ENCODE results near the gene GM2A.

The GM2A gene

GRCh38 chr5:151252762-151253604 lies at the start of gene GM2A:
TSS of gene GM2A (plus strand) at chr5:151253185. CDS start at chr5:151253217, 32 bp downstream.
- peak; percentile 99 for DNase-seq

- no peak for DNase-seq
Observed at GRCh38 chr5:151204051-151204450, 48.9 kb upstream of the GM2A start.

- no peak for DNase-seq
Observed at GRCh38 chr5:151205411-151205810, 47.6 kb upstream of the GM2A start.

- DNase-seq, result no peak
Observed at GRCh38 chr5:151208481-151208914, 44.5 kb upstream of the GM2A start.

GRCh38 chr5:151212406-151212798 lies 40.6 kb upstream of the GM2A start:
- no peak for DNase-seq

GRCh38 chr5:151213803-151214613 lies 39.0 kb upstream of the GM2A start:
- peak; percentile 91 for DNase-seq

- peak; percentile 58 for DNase-seq
Observed at GRCh38 chr5:151214614-151215545, 38.1 kb upstream of the GM2A start.

DNA sequence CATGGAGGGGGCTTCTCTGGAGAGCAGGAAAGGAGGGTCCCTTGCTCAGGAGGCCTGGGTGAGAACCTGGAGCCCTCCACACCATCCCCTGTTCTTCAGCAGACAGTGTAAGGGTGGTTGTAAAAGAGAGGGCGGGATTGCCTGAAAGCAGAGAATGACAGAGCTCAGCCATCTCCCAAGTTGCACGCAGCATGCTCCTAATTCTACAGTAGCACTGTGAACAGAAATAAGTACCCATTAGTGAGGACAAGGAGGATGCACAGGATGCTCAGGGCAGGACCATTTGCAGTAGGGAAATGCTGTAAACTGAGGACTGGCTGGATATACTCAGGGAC lies 37.5 kb upstream of the GM2A start:
- DNase-seq, result no peak

DNA sequence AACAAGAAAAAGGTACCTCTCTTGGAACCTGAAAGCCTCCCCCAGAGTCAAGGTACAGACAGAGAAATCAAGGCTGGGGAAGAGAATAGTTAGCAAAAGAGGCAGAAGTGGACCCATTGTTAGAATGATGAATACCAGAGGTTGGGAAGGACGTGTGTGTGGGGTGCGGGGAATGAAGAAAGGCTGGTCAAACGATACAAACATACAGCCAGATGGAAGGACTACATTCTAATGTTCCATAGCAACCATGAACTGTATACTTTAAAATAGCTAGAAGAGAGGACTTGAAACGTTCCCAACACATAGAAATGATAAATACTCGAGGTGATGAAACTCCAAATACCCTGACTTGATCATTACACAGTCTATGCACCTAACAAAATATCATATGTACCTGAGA lies 36.2 kb upstream of the GM2A start:
- DNase-seq, result no peak

GRCh38 chr5:151218177-151218576 lies 34.8 kb upstream of the GM2A start:
- no peak for DNase-seq

- DNase-seq, result no peak
Observed at GRCh38 chr5:151219138-151219537, 33.8 kb upstream of the GM2A start.

DNA sequence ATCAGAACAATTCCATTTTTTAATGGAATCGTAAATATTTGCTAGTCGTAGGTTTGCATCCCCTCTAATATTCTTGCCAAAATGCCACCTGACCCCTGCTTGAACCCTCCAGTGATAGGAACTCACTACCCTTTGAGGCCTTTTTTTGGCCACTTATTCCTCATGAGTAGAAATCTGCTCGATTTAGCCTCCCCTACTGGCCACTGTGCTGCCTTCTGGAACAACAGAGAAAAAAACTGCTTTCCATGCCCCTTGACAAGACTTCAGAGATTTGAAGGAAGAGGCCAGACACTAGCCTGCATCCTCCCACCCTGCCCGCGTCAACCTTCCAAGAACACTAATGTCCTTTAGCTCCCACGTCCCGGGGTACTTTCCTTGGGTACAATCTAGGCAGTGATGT lies 33.2 kb upstream of the GM2A start:
- DNase-seq, result no peak

GRCh38 chr5:151221574-151221973 lies 31.4 kb upstream of the GM2A start:
- no peak for DNase-seq

GRCh38 chr5:151222054-151222789 lies 30.8 kb upstream of the GM2A start:
- no peak for DNase-seq

DNA sequence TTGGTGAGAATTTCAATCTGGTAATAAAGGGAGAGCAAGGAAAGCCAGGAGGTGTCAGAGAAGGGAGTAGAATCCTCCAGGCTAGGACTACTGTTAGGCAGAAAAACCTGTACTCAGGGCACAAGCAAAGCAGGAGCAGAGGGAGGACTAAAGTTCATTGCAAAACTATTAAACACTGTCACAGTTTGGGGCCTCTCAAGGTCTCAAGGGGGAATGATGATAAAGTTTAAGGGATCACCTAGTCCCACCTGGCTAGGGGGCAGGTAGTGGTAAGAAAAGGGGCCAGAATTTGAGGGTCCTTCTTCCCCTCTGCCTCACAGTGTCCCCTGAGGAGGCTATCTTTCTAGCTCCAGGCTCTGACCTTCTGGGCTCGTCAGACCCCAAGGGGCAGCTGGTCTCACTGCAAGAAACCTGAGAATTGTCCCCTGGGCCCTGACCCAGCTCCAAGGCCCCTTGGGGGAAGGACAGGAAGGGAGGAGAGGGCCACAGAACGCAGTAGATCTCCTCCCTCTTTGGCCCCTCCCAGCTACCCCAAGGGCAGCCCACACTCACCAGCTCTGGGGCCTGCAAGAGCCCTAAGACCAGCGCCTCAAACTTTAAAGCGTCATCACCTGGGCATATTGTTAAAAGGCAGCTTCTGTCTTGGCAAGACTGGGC lies 30.1 kb upstream of the GM2A start:
- DNase-seq, result peak; percentile 62

GRCh38 chr5:151223447-151224264 lies 29.3 kb upstream of the GM2A start, which contains the start of gene CCDC69:
TSS of gene CCDC69 (minus strand) at chr5:151224092. CDS start at chr5:151223970, 122 bp downstream.
- peak; percentile 59 for DNase-seq

DNA sequence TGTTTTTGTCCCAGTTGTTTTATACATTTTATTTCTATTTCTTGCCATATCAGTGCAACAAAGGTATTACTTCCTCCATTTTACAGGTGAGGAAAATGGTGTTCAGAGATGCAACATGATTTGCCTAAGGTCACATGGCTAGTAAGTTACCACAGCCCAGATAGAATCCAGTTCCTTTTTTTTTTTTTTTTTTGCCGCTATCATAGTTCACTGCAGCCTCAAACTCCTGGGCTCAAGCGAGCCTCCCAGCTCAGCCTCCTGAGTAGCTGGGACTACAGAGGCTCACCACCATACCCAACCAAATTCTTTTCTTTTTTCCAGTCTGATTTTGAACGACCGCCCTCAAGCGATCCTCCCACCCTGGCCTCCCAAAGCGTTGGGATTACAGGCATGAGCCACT lies 28.6 kb upstream of the GM2A start:
- DNase-seq, result peak; percentile 48

DNA sequence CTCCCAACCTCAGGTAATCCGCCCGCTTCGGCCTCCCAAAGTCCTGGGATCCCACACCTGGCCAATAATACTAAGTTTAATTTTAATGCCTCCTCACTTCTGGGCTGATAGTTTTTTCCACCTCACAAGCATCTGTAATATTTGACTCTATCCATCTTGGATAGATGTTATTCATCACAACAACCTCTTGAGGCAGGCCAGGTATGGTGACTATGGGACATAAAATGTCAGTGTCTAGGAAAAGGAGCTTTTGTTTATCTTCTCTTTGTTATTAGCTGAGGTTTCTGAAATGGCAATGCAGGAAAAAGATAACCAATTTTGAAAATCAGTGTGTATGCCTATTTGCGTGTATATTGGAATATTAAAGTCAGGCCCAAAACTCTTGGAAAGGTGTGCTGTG lies 27.9 kb upstream of the GM2A start:
- no peak for DNase-seq

DNA sequence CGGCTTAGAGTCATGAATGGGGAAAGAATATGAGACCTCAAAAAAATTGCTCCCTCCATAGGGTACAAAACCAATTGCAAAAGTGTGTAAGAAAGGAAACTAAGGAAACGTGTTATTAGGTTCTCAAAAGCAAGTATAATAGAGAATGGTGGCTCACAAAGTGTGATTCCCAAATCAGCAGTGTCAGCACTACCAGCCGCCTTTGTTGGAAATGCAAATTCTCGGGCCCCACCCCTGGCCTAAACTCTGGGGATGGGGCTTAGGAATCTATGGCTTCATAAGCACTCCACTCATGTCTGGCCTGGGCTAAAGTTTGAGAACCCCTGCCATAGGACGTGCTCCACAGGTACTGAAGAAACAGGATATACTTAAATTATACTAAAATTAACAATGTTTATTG lies 27.5 kb upstream of the GM2A start:
- DNase-seq, result no peak

DNA sequence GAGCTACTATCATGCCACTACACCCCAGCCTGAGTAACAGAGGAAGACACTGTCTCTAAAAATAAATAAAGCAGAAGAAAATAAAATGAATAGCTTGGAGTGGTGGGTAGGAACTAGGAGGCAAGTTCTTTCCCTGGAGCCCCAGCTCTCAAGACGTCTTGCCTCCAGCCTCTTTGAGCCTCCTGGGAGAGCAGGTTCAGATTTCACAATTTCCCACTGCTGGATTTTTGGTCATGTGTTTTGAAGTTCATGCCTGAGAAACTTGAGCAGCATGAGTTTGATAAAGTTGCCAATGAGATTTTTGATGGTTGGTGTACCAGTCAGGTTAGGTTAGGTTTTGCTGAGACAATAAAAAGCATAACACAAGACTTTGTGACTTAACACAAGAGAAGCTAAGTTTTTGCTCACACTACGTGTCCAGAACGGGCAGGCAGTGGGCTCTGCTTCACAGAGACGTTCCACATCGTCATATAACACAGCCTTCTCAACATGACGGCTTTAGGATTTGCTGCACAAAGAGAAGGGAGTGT lies 25.0 kb upstream of the GM2A start:
- DNase-seq, result no peak

Measured in CD4-positive, alpha-beta T cell treated with Interleukin-21 for 1 hour (primary cell).